Common myeloid progenitor, CD34-positive (primary cell): ENCODE data around the gene SPOPL.

Experiments used
- CTCF ChIA-PET: fragments of 350-600 bp; sonication (Branson Sonifier 250); formaldehyde crosslinking; loops from one replicate; lab custom pipeline; 2021; ENCODE audit warnings: antibody characterized with exemption; lab: Charles Lee
- POLR2A ChIA-PET: fragments of 350-600 bp; sonication (Branson Sonifier 250); formaldehyde crosslinking; loops from one replicate; lab custom pipeline; 2021; ENCODE audit warnings: antibody characterized with exemption; lab: Charles Lee
- DNase-seq, 3 donors: peaks; one replicate each; pipeline versions ENCODE4 v3.0.0 to v3.0.0-alpha.2; 2013
- H3K27ac ChIP-seq, 2 experiments: 1 replicate in 1 of 2; 2 replicates in 1 of 2; pipeline ENCODE4 v1.7.0; 2013; ENCODE audit warnings: inconsistent platforms in 2 of 2, low read length in 2 of 2, mild to moderate bottlenecking in 2 of 2, low read depth in 1 of 2, moderate library complexity in 1 of 2; ENCODE audit not compliant: severe bottlenecking in 2 of 2, insufficient read depth in 1 of 2, poor library complexity in 1 of 2
- H3K27me3 ChIP-seq, 5 experiments: replicated peaks in 2 of 5; 1 replicate in 3 of 5; 2 replicates in 2 of 5; pipeline versions ENCODE4 v1.6.1 to v1.7.0; 2013; ENCODE audit warnings: low read length in 4 of 5, mild to moderate bottlenecking in 2 of 5, moderate library complexity in 2 of 5, inconsistent platforms in 1 of 5; ENCODE audit not compliant: insufficient read depth in 5 of 5, control insufficient read depth in 4 of 5
- H3K36me3 ChIP-seq, 4 experiments: 1 replicate in 2 of 4; 2 replicates in 2 of 4; pipeline versions ENCODE4 v1.6.1 to v1.7.0; 2013; ENCODE audit warnings: low read length in 3 of 4, control low read depth in 1 of 4, mild to moderate bottlenecking in 1 of 4; ENCODE audit not compliant: control insufficient read depth in 4 of 4, insufficient read depth in 4 of 4
- H3K4me1 ChIP-seq, 4 experiments: 1 replicate in 3 of 4; 2 replicates in 1 of 4; pipeline versions ENCODE4 v1.6.1 to v1.7.1; 2013; ENCODE audit warnings: low read length in 3 of 4, mild to moderate bottlenecking in 3 of 4, control low read depth in 1 of 4, inconsistent platforms in 1 of 4, moderate library complexity in 1 of 4; ENCODE audit not compliant: control insufficient read depth in 4 of 4, insufficient read depth in 4 of 4; ENCODE audit errors: control extremely low read depth in 1 of 4
- H3K4me3 ChIP-seq, 7 experiments: 1 replicate in 4 of 7; 2 replicates in 3 of 7; pipeline versions ENCODE4 v1.5.1 to v1.7.0; 2013; ENCODE audit warnings: mild to moderate bottlenecking in 7 of 7, low read length in 6 of 7, moderate library complexity in 6 of 7, inconsistent platforms in 2 of 7, low read depth in 2 of 7, control low read depth in 1 of 7; ENCODE audit not compliant: insufficient read depth in 4 of 7, control insufficient read depth in 1 of 7; ENCODE audit errors: extremely low read depth in 1 of 7
- H3K9me3 ChIP-seq, 5 experiments: 1 replicate in 4 of 5; 2 replicates in 1 of 5; pipeline versions ENCODE4 v1.6.1 to v1.7.1; 2013; ENCODE audit warnings: low read length in 4 of 5, mild to moderate bottlenecking in 2 of 5, inconsistent platforms in 1 of 5, low read depth in 1 of 5, moderate library complexity in 1 of 5; ENCODE audit not compliant: control insufficient read depth in 4 of 5, insufficient read depth in 2 of 5; ENCODE audit errors: control extremely low read depth in 1 of 5
- WGBS: methylation state at CpG from one replicate; pipeline ENCODE4 v1.1.5; 2013; ENCODE audit not compliant: insufficient coverage; 5-methylcytosine and 5-hydroxymethylcytosine counted together

SPOPL gene

GRCh38 chr2:138559641-138560040, 58.1 kb downstream of the SPOPL start:
- no peak overlapping the region for H3K4me3 ChIP-seq
- CTCF ChIA-PET = interaction anchor here (0.7 to 1.9 kb wide), 2 partner anchors 13 to 24 kb away, joined by 3 to 6 read pairs; no protein-coding TSS in a partner anchor
- H3K4me1 ChIP-seq = no peaks in the 10 kb centered on the region
- no peaks in the 10 kb centered on the region for H3K27me3 ChIP-seq
- no peak overlapping the region for H3K27ac ChIP-seq
- WGBS = no CpG with 5 or more reads among the region's 1 CpG
- DNase-seq = no peak
- H3K36me3 ChIP-seq = peaks cover 17 to 54% (median 28%) of the 10 kb centered on the region in 4 experiments
- POLR2A ChIA-PET = no interaction called here
- no peaks in the 10 kb centered on the region for H3K9me3 ChIP-seq

GRCh38 chr2:138564586-138565229, 63.1 kb downstream of the SPOPL start:
- POLR2A ChIA-PET = no interaction called here
- no peak overlapping the region for H3K4me3 ChIP-seq

GRCh38 chr2:138565230-138565598, 63.6 kb downstream of the SPOPL start:
- ChIA-PET CTCF (interaction anchor here (0.6 kb wide), 1 partner anchor 13 kb away, joined by 3 read pairs; no protein-coding TSS in a partner anchor), POLR2A (no interaction called here)
- H3K9me3 ChIP-seq = no peaks in the 10 kb centered on the region
- no peaks in the 10 kb centered on the region for H3K4me1 ChIP-seq
- no peak overlapping the region for H3K27ac ChIP-seq
- no peak for DNase-seq
- peaks cover 20 to 63% (median 34%) of the 10 kb centered on the region in 4 experiments for H3K36me3 ChIP-seq
- no peak overlapping the region for H3K4me3 ChIP-seq
- H3K27me3 ChIP-seq = no peaks in the 10 kb centered on the region

More at GRCh38 chr2:138564586-138565229, 63.1 kb downstream of the SPOPL start:
- Histone ChIP-seq H3K4me1 (no peaks in the 10 kb centered on the region), H3K36me3 (peaks cover 23 to 68% (median 35%) of the 10 kb centered on the region in 4 experiments), H3K27ac (no peak overlapping the region), H3K9me3 (no peaks in the 10 kb centered on the region), H3K27me3 (no peaks in the 10 kb centered on the region)
- DNase-seq = no peak
- CTCF ChIA-PET = interaction anchor here (0.6 kb wide), 1 partner anchor 12 kb away, joined by 3 read pairs; no protein-coding TSS in a partner anchor
- 95% methylated on average over 4 of the region's 5 CpGs for WGBS

GRCh38 chr2:138572318-138572717, 70.7 kb downstream of the SPOPL start:
- peaks cover 0 to 4% (median 2%) of the 10 kb centered on the region in 5 experiments for H3K9me3 ChIP-seq
- no peak overlapping the region for H3K4me3 ChIP-seq
- ChIA-PET POLR2A (no interaction called here), CTCF (interaction anchor here (0.6 kb wide), 1 partner anchor 51 kb away, joined by 3 read pairs; no protein-coding TSS in a partner anchor)
- H3K4me1 ChIP-seq = no peaks in the 10 kb centered on the region
- no peak for DNase-seq
- no CpG with 5 or more reads among the region's 2 CpGs for WGBS
- peaks cover 5 to 49% (median 21%) of the 10 kb centered on the region in 4 experiments for H3K36me3 ChIP-seq
- no peak overlapping the region for H3K27ac ChIP-seq
- no peaks in the 10 kb centered on the region for H3K27me3 ChIP-seq

- no peak overlapping the region for H3K4me3 ChIP-seq
- no peak overlapping the region for H3K27ac ChIP-seq
- no peaks in the 10 kb centered on the region for H3K27me3 ChIP-seq
- ChIA-PET POLR2A (no interaction called here), CTCF (no interaction called here)
- peaks cover 0 to 18% (median 4%) of the 10 kb centered on the region in 5 experiments for H3K9me3 ChIP-seq
- DNase-seq = no peak
- no CpG with 5 or more reads among the region's 2 CpGs for WGBS
- H3K36me3 ChIP-seq = peaks cover 3 to 48% (median 14%) of the 10 kb centered on the region in 4 experiments
- H3K4me1 ChIP-seq = no peaks in the 10 kb centered on the region
Measured at GRCh38 chr2:138577066-138577465, 75.5 kb downstream of the SPOPL start.

GRCh38 chr2:138579556-138579955, 78.0 kb downstream of the SPOPL start:
- no peak overlapping the region for H3K4me3 ChIP-seq
- POLR2A ChIA-PET = no interaction called here
- peaks cover 4 to 47% (median 11%) of the 10 kb centered on the region in 4 experiments for H3K36me3 ChIP-seq
- no peak for DNase-seq
- H3K9me3 ChIP-seq = peaks cover 0 to 17% (median 2%) of the 10 kb centered on the region in 5 experiments
- no peaks in the 10 kb centered on the region for H3K4me1 ChIP-seq
- no peaks in the 10 kb centered on the region for H3K27me3 ChIP-seq
- 90% methylated on average over 2 of the region's 3 CpGs for WGBS
- CTCF ChIA-PET = interaction anchor here (0.9 kb wide), 1 partner anchor 12 kb away, joined by 3 read pairs; no protein-coding TSS in a partner anchor
- H3K27ac ChIP-seq = no peak overlapping the region

- Histone ChIP-seq H3K9me3 (peaks cover 0 to 14% (median 2%) of the 10 kb centered on the region in 5 experiments), H3K27me3 (no peaks in the 10 kb centered on the region), H3K4me3 (no peak overlapping the region), H3K27ac (no peak overlapping the region), H3K36me3 (peaks cover 4 to 44% (median 12%) of the 10 kb centered on the region in 4 experiments), H3K4me1 (no peaks in the 10 kb centered on the region)
- no peak for DNase-seq
- CTCF ChIA-PET = no interaction called here
- no CpG with 5 or more reads among the region's 1 CpG for WGBS
- POLR2A ChIA-PET = no interaction called here
Measured at GRCh38 chr2:138581909-138582308, 80.3 kb downstream of the SPOPL start.
